Adrenal gland (tissue), 12 donors: Measurements from ENCODE around the gene HOXA10. TPM values are rescaled to one million over a fixed set of nuclear protein-coding genes. Genes with fewer than 3 reads are reported as not detected.

ENCODE experiments used
- DNase-seq, 7 donors: peaks; one replicate each; pipeline ENCODE4 v3.0.0-alpha.2; 2019 to 2020
- H3K27ac ChIP-seq, 5 donors: fragments of 200-600 bp; sonication (generic) in 4 of 5; 1 replicate in 3 of 5; 2 replicates in 2 of 5; pipeline versions ENCODE4 v1.5.1 to v1.8.0; 2016 to 2020; ENCODE audit warnings: mild to moderate bottlenecking in 1 of 5
- H3K27me3 ChIP-seq: fragments of 200-600 bp; 2 replicates; pipeline ENCODE4 v1.8.0; 2021
- H3K36me3 ChIP-seq, 2 donors: fragments of 200-600 bp; replicated peaks in 1 of 2; 1 replicate in 1 of 2; 2 replicates in 1 of 2; pipeline versions ENCODE4 v1.5.1 to v1.8.0; 2018 to 2022
- H3K4me1 ChIP-seq, 2 donors: fragments of 200-600 bp; replicated peaks in 1 of 2; 1 replicate in 1 of 2; 2 replicates in 1 of 2; pipeline versions ENCODE4 v1.5.1 to v1.8.0; 2018 to 2021
- H3K4me3 ChIP-seq, 4 donors: fragments of 200-600 bp; sonication (generic) in 3 of 4; one replicate each; pipeline ENCODE4 v1.5.1; 2016 to 2018
- H3K9me3 ChIP-seq, 3 donors: fragments of 200-600 bp; sonication (generic) in 1 of 3; replicated peaks in 1 of 3; 1 replicate in 2 of 3; 2 replicates in 1 of 3; pipeline versions ENCODE4 v1.5.1 to v1.8.0; 2016 to 2021
- POLR2A ChIP-seq, 2 donors: fragments of 450-650 bp; IDR thresholded peaks; one replicate each; pipeline ENCODE4 v1.6.1; 2017; ENCODE audit warnings: antibody characterized with exemption in 2 of 2, mild to moderate bottlenecking in 2 of 2, moderate library complexity in 1 of 2
- WGBS, 4 donors: extraction: QIAGEN DNeasy Blood & Tissue Kit in 2 of 4; methylation state at CpG; one replicate each; pipeline versions ENCODE4 v1.1.5 to v1.1.7; 2013 to 2017; 5-methylcytosine and 5-hydroxymethylcytosine counted together
- intact Hi-C, 2 donors: fragments of 100-400 bp; cut with DNase I; formaldehyde crosslinking; loops; one replicate each; pipeline versions ENCODE4 v1.14.1 to v1.15.0; 2022 to 2023
- polyA plus RNA-seq, 3 donors: library from polyadenylated mRNA; stranded (reverse); fragments of 200-250 nt in 2 of 3; fragments of 350-450 nt in 1 of 3; fragmentation: Illumina TruSeq in 1 of 3; extraction: RNeasy Lipid Tissue Mini Kit (QIAGEN cat#74804) in 1 of 3; gene quantifications; one replicate each; pipeline ENCODE4 v1.2.3, GENCODE V29; 2013 to 2014
- total RNA-seq, 9 donors: library from RNA; depleted of rRNA in 4 of 9; stranded (reverse); fragments of >200 nt in 4 of 9; fragments of 120-200 nt in 1 of 9; fragmentation: NEBNext Ultra II Directional in 1 of 9; extraction: Animal tissue kit (Norgen Biotek cat#: 25700) in 1 of 9; gene quantifications; one replicate each; pipeline versions ENCODE4 v1.1.0 to v1.2.4, GENCODE V29; 2013 to 2023
- TF ChIP-seq, protein P1 (sequence below), 6 experiments: fragments of 450-650 bp in 4 of 6; fragments of 200-600 bp in 2 of 6; sonication (generic) in 1 of 6; IDR thresholded peaks; 1 replicate in 5 of 6; 2 replicates in 1 of 6; pipeline versions ENCODE4 v1.5.1 to v1.8.0; 2016 to 2021; ENCODE audit warnings: antibody characterized with exemption in 6 of 6, mild to moderate bottlenecking in 2 of 6, moderate library complexity in 1 of 6
- donor health status: healthy with polysubstance abuse.
- donor health status: Bipolar disorder and iron deficiency.
- donor health status: DM: yes; HTN: yes; CAD: no.
- donor health status: DM: no; HTN: no; CAD: no.
- donor health status: DM: no; HTN: no; CAD: no.
- donor health status: DM: yes; HTN: yes; CAD: no.

Gene HOXA10
- total and polyA plus RNA-seq, 12 donors: 0.11 to 14.7 (median 11.3) TPM

DNA sequence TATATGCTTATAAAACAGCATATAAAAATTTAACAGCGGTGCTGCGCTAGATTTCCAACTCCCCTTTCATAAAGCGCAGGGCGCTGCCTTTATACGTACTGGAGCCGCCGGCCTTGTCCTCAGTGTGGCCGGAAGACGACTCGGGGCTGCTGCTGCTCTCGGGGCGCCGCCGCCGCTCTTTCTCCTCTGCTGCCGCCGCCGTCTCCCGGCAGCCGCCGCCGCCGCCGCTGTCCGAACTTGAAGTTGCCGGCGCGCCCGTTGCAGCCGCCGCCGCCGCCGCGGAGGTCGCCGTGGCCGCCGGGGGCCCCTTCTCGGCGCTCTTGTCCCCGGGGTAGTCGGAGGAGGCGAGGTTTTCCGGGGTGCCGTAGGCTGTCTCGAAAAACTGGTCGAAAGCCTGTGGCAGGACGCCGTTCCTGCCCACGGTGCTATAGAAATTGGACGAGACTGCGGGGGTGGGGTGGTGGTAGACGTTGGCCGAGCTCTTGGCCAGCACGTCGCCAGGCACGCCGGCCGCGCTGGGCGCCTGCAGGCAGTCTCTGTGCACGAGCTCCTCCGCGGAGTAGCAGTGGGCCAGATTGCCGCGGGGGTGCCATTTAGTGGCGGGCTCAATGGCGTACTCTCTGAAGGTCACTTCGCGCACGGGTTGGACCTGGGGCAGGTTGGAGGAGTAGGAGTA is 10.4 kb upstream of the HOXA10 start:
- H3K27me3 ChIP-seq: peaks cover 98% of the 10 kb centered on the region
- H3K4me1 ChIP-seq: peaks cover 17 to 33% of the 10 kb centered on the region in 2 donors
- no peak for TF ChIP-seq POLR2A (IDR thresholded peaks at IDR 0.05)
- TF ChIP-seq, protein P1, sequence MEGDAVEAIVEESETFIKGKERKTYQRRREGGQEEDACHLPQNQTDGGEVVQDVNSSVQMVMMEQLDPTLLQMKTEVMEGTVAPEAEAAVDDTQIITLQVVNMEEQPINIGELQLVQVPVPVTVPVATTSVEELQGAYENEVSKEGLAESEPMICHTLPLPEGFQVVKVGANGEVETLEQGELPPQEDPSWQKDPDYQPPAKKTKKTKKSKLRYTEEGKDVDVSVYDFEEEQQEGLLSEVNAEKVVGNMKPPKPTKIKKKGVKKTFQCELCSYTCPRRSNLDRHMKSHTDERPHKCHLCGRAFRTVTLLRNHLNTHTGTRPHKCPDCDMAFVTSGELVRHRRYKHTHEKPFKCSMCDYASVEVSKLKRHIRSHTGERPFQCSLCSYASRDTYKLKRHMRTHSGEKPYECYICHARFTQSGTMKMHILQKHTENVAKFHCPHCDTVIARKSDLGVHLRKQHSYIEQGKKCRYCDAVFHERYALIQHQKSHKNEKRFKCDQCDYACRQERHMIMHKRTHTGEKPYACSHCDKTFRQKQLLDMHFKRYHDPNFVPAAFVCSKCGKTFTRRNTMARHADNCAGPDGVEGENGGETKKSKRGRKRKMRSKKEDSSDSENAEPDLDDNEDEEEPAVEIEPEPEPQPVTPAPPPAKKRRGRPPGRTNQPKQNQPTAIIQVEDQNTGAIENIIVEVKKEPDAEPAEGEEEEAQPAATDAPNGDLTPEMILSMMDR (IDR thresholded peaks at IDR 0.05): no peak
- 2 to 6% (median 4%) methylated on average over 10 to 72 of the region's 72 CpGs for whole genome bisulfite sequencing, 4 donors
- intact Hi-C loops: loop anchor here in 1 of 2 donors (10.0 kb wide), 1 partner anchor 1310 kb away; no protein-coding TSS in a partner anchor
- H3K9me3 ChIP-seq: no peaks in the 10 kb centered on the region
- no peak overlapping the region for H3K27ac ChIP-seq
- peak; percentile 20 to 58 (median 37) for DNase-seq
- H3K36me3 ChIP-seq: no peaks in the 10 kb centered on the region
- peak overlapping the region in 1 of 4 donors; percentile 42 for H3K4me3 ChIP-seq

DNA sequence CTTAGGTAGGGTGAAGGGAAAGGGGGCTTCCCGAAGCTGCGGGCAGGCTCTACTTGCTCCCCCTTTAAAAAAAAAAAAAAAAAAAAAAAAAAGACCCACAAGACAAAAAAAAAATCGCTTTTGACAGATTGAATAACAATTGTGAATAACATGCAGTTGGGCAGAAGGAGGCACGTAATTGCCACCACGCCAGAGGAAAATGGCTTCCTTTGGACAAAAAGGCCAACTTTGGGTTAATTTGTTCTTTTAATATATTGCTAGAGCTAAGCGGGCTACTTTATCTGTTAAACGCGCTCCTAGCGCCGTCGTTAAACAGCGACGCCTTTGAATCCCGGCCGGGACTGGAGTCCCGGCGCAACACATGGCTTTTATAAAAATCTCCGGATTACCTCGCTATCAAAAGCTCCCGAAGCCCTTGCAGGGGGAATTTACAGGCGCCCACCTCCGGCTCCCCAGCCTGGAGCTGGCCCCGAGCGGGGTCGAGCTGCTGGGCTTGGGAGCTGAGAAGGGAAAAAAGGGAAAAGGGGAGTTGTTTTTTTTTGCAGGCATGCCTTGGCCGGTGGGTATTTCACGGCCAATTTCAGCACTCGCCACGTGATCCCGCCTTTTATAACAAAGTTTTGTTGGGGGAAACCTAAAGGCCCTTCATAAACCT is 9.7 kb upstream of the HOXA10 start:
- Histone ChIP-seq H3K27me3 (peaks cover 97% of the 10 kb centered on the region), H3K4me1 (peaks cover 19 to 29% of the 10 kb centered on the region in 2 donors)

DNA sequence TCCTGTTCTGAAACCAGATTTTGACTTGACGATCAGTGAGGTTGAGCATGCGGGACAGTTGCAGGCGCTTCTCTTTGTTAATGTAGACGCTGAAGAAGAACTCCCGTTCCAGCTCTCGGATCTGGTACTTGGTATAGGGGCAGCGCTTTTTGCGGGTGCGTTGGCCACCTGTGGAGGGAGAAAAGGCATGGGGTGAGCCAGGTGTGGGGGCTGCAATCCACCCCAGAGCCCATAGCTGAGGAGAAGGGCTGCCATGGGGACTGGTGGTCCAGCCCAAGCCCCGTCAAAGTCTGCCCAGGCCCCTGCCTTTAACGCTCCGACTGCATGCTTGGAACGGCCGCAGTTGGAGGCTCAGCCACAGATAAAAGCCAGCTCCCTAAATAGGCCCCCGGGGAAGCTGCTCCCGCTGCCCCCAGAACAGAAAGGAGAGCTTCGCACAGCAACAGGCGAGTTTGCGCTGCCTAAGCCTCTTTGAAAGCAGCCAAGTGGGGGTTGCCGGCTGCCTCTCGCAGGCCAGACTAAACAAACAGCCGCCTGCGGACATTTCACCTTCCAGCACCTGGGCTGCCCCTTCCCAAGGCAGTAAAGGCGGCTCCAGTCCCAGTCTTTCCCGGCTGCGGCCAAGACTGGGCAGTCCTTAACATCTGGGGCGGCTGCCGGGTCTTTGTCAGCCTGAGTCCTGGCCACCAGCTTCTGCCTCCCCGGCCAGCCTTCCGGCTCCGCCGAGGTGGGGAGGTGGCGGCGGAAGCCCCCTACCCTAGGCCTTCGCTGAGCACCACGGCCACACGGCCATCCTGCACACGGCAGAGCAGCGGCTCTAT is 9.0 kb upstream of the HOXA10 start:
- WGBS, 4 donors: 15 to 27% (median 18%) methylated on average over 17 to 39 of the region's 39 CpGs
- H3K4me1 ChIP-seq: peaks cover 19 to 21% of the 10 kb centered on the region in 2 donors
- TF ChIP-seq POLR2A (IDR thresholded peaks at IDR 0.05): no peak
- TF ChIP-seq, protein P1 (IDR thresholded peaks at IDR 0.05): no peak
- no peak overlapping the region for H3K27ac ChIP-seq
- intact Hi-C loops: loop anchor here in 1 of 2 donors (10.0 kb wide), 1 partner anchor 1308 kb away; no protein-coding TSS in a partner anchor
- H3K9me3 ChIP-seq: no peaks in the 10 kb centered on the region
- peak in 5 of 7 donors; percentile 13 to 43 (median 14) for DNase-seq
- H3K27me3 ChIP-seq: peaks cover 97% of the 10 kb centered on the region
- H3K4me3 ChIP-seq: no peak overlapping the region
- no peaks in the 10 kb centered on the region for H3K36me3 ChIP-seq

More for the DNA sequence above, 9.7 kb upstream of the HOXA10 start:
- Histone ChIP-seq H3K36me3 (no peaks in the 10 kb centered on the region), H3K9me3 (no peaks in the 10 kb centered on the region), H3K27ac (no peak overlapping the region), H3K4me3 (peak overlapping the region in 1 of 4 donors; percentile 42)
- TF ChIP-seq, protein P1 (IDR thresholded peaks at IDR 0.05): no peak
- no peak for TF ChIP-seq POLR2A (IDR thresholded peaks at IDR 0.05)
- intact Hi-C loops: loop anchor here in 1 of 2 donors (10.0 kb wide), 1 partner anchor 1309 kb away; no protein-coding TSS in a partner anchor
- DNase-seq: peak in 5 of 7 donors; percentile 6 to 45 (median 14)
- 6 to 10% (median 8%) methylated on average over 30 of the region's 30 CpGs for WGBS, 4 donors
